Measurements from ENCODE around the gene WDR7.

Gene WDR7

DNA sequence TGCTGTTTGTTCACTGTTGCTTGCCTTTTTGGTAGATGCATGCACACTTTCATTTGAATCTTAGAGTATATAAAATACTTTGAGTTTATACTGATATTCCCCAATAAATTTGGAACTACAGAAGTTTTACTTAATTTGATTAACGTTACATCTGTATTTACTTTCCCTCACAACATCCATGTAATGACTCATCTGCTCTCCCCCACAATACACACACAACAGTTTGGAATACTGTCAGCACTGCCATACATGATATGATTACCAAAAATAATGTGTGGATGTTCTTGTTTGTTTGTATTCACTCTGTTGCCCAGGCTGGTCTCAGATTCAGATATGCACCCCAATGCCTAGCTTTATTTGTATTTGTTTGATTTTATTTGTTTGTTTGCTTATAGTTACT is 144.2 kb downstream of the WDR7 start:
- Histone ChIP-seq H3K9ac (ENCODE audit: low read length) (no peak overlapping the region), H2BK5ac (ENCODE audit: low read length) (no peak overlapping the region), H2AK5ac (ENCODE audit: low read length) (no peak overlapping the region), H3K27ac (ENCODE audit: low read depth, low read length) (no peak overlapping the region), H3K27me3 (ENCODE audit: insufficient read depth, low read length, poor library complexity) (no peaks in the 10 kb centered on the region), H3K18ac (ENCODE audit: low read length) (no peak overlapping the region), H3K23ac (ENCODE audit: low read length) (no peak overlapping the region), H4K8ac (ENCODE audit: low read depth, low read length) (no peak overlapping the region), H3K4ac (ENCODE audit: low read depth, low read length) (no peak overlapping the region), H3K56ac (ENCODE audit: low read length) (no peak overlapping the region), H4K5ac (ENCODE audit: low read length) (no peak overlapping the region), H2BK15ac (replicated peaks; ENCODE audit: low read depth) (no peak overlapping the region), H3K4me3 (ENCODE audit: low read length) (no peak overlapping the region), H3K4me1 (ENCODE audit: control insufficient read depth, low read depth, low read length) (no peaks in the 10 kb centered on the region), H3K79me2 (ENCODE audit: control insufficient read depth, insufficient read depth, low read length) (no peaks in the 10 kb centered on the region), H2BK120ac (ENCODE audit: low read depth, low read length) (no peak overlapping the region), H3K36me3 (ENCODE audit: control insufficient read depth, insufficient read depth, low read length) (no peaks in the 10 kb centered on the region), H3K79me1 (ENCODE audit: low read length) (no peaks in the 10 kb centered on the region), H3K4me2 (ENCODE audit: low read length) (no peak overlapping the region)
- WGBS (ENCODE audit: extremely low coverage, insufficient coverage, low lambda C conversion rate), result no CpG with 5 or more reads among the region's 1 CpG
- DNase-seq, result no peak

DNA sequence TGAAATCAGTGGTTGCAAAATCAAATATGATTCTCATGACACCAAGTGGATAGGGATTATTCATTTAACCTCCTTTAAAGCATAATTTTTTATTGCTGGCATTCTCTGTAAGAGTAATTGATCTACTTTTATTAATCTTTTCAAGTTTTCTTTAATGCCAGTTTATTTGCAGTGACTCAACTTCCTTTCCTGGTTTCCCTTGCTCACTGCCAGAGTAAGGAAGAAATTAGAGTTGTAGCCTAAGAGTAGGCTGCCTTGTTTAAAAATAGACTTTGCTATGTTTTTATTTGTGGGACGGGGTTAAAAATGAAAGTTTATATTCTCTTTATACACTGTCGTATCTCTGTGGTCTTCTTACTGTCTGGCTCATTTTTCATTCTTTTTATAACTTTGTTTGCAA is 148.6 kb downstream of the WDR7 start:
- no CpG with 5 or more reads among the region's 2 CpGs for WGBS (ENCODE audit: extremely low coverage, insufficient coverage, low lambda C conversion rate)
- Histone ChIP-seq H3K36me3 (ENCODE audit: control insufficient read depth, insufficient read depth, low read length) (no peaks in the 10 kb centered on the region), H3K56ac (ENCODE audit: low read length) (no peak overlapping the region), H3K27ac (ENCODE audit: low read depth, low read length) (no peak overlapping the region), H3K18ac (ENCODE audit: low read length) (no peak overlapping the region), H3K4ac (ENCODE audit: low read depth, low read length) (no peak overlapping the region), H3K4me3 (ENCODE audit: low read length) (no peak overlapping the region), H2BK120ac (ENCODE audit: low read depth, low read length) (no peak overlapping the region), H3K27me3 (ENCODE audit: insufficient read depth, low read length, poor library complexity) (no peaks in the 10 kb centered on the region), H2BK15ac (replicated peaks; ENCODE audit: low read depth) (no peak overlapping the region), H2AK5ac (ENCODE audit: low read length) (no peak overlapping the region), H2BK5ac (ENCODE audit: low read length) (no peak overlapping the region), H3K79me2 (ENCODE audit: control insufficient read depth, insufficient read depth, low read length) (no peaks in the 10 kb centered on the region), H3K4me2 (ENCODE audit: low read length) (no peak overlapping the region), H4K5ac (ENCODE audit: low read length) (no peak overlapping the region), H3K4me1 (ENCODE audit: control insufficient read depth, low read depth, low read length) (no peaks in the 10 kb centered on the region), H3K23ac (ENCODE audit: low read length) (no peak overlapping the region), H3K79me1 (ENCODE audit: low read length) (no peaks in the 10 kb centered on the region), H3K9ac (ENCODE audit: low read length) (no peak overlapping the region), H4K8ac (ENCODE audit: low read depth, low read length) (no peak overlapping the region)
- DNase-seq, result no peak

DNA sequence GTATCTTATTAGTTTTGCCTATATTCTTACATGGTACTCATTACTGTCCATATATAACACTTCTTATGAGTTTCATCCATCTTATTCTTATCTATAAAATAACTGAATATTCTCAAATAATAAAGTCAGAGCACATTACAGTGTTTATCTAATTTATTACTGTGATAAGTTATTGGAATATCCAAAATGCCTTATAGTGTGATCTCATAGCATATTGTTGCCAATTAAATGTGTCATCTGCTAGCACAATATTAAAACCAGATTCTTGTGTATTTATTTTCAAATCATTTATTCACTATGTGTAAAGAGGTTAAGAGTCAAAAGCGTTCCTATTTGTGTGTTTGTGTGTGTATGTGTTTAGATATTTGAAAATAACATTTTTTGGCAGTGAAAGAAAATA is 151.9 kb downstream of the WDR7 start:
- DNase-seq, result no peak
- H4K5ac ChIP-seq (ENCODE audit: low read length), result no peak overlapping the region
- H3K36me3 ChIP-seq (ENCODE audit: control insufficient read depth, insufficient read depth, low read length), result no peaks in the 10 kb centered on the region
- H3K4me3 ChIP-seq (ENCODE audit: low read length), result no peak overlapping the region
- H3K9ac ChIP-seq (ENCODE audit: low read length), result no peak overlapping the region
- H2BK120ac ChIP-seq (ENCODE audit: low read depth, low read length), result no peak overlapping the region
- H2AK5ac ChIP-seq (ENCODE audit: low read length), result no peak overlapping the region
- H3K23ac ChIP-seq (ENCODE audit: low read length), result no peak overlapping the region
- no peak overlapping the region for H3K18ac ChIP-seq (ENCODE audit: low read length)
- H3K27ac ChIP-seq (ENCODE audit: low read depth, low read length), result no peak overlapping the region
- no peak overlapping the region for H4K8ac ChIP-seq (ENCODE audit: low read depth, low read length)
- WGBS (ENCODE audit: extremely low coverage, insufficient coverage, low lambda C conversion rate), result 100% methylated on average over 1 of the region's 1 CpG
- H3K27me3 ChIP-seq (ENCODE audit: insufficient read depth, low read length, poor library complexity), result no peaks in the 10 kb centered on the region
- no peaks in the 10 kb centered on the region for H3K4me1 ChIP-seq (ENCODE audit: control insufficient read depth, low read depth, low read length)
- no peaks in the 10 kb centered on the region for H3K79me2 ChIP-seq (ENCODE audit: control insufficient read depth, insufficient read depth, low read length)
- no peak overlapping the region for H3K4me2 ChIP-seq (ENCODE audit: low read length)
- H2BK5ac ChIP-seq (ENCODE audit: low read length), result no peak overlapping the region
- H3K56ac ChIP-seq (ENCODE audit: low read length), result no peak overlapping the region
- H2BK15ac ChIP-seq (replicated peaks; ENCODE audit: low read depth), result no peak overlapping the region
- no peaks in the 10 kb centered on the region for H3K79me1 ChIP-seq (ENCODE audit: low read length)
- no peak overlapping the region for H3K4ac ChIP-seq (ENCODE audit: low read depth, low read length)

DNA sequence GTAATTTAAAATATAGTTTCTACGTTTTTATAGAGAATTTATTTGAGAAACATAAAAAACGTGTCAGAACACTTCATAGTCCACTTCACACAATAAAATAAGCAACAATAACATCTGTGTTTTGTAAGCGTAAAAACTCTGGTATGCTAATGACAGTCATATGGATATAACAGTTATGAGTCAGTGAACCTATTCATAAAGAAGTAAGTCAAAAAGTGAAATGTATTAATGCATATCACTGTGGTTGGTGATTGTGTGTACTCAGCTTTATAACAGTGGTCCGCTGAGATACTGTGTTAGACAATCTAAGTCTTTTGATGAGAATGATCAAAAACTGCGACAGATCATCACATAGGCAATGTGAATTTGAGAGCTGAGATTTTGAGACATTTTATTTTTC is 153.2 kb downstream of the WDR7 start:
- H4K8ac ChIP-seq (ENCODE audit: low read depth, low read length), result no peak overlapping the region
- no CpG with 5 or more reads among the region's 5 CpGs for WGBS (ENCODE audit: extremely low coverage, insufficient coverage, low lambda C conversion rate)
- H3K79me2 ChIP-seq (ENCODE audit: control insufficient read depth, insufficient read depth, low read length), result no peaks in the 10 kb centered on the region

DNA sequence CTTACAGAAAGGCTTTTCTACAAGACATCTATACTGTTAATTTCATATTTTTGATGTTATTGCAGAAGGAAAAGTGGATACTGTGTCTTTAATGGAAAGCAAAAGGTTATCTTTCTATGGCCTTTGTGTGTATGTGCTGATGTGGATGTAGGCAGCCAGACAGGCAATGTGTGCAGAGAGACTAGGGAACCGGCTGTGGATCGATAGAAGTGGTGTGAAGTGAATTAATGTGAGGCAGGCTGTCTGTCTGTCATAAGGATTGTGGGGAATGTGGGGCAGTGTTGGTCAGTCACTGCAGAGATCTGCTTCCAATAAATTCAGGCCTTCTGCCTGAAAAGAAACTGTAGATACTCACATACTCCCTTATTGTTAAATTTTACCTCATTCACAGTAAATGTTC is 156.7 kb downstream of the WDR7 start:
- no CpG with 5 or more reads among the region's 2 CpGs for WGBS (ENCODE audit: extremely low coverage, insufficient coverage, low lambda C conversion rate)
- no peak for DNase-seq
- Histone ChIP-seq H3K27ac (ENCODE audit: low read depth, low read length) (no peak overlapping the region), H3K4me1 (ENCODE audit: control insufficient read depth, low read depth, low read length) (no peaks in the 10 kb centered on the region), H3K4me2 (ENCODE audit: low read length) (no peak overlapping the region), H3K4ac (ENCODE audit: low read depth, low read length) (no peak overlapping the region), H3K9ac (ENCODE audit: low read length) (no peak overlapping the region), H3K27me3 (ENCODE audit: insufficient read depth, low read length, poor library complexity) (no peaks in the 10 kb centered on the region), H3K18ac (ENCODE audit: low read length) (no peak overlapping the region), H4K8ac (ENCODE audit: low read depth, low read length) (no peak overlapping the region), H2BK15ac (replicated peaks; ENCODE audit: low read depth) (no peak overlapping the region), H3K79me2 (ENCODE audit: control insufficient read depth, insufficient read depth, low read length) (no peaks in the 10 kb centered on the region), H3K36me3 (ENCODE audit: control insufficient read depth, insufficient read depth, low read length) (no peaks in the 10 kb centered on the region), H3K56ac (ENCODE audit: low read length) (no peak overlapping the region), H3K79me1 (ENCODE audit: low read length) (no peaks in the 10 kb centered on the region), H3K23ac (ENCODE audit: low read length) (no peak overlapping the region), H3K4me3 (ENCODE audit: low read length) (no peak overlapping the region), H2AK5ac (ENCODE audit: low read length) (no peak overlapping the region), H2BK5ac (ENCODE audit: low read length) (no peak overlapping the region), H2BK120ac (ENCODE audit: low read depth, low read length) (no peak overlapping the region), H4K5ac (ENCODE audit: low read length) (no peak overlapping the region)

More for the DNA sequence above, 153.2 kb downstream of the WDR7 start:
- no peak overlapping the region for H2BK15ac ChIP-seq (replicated peaks; ENCODE audit: low read depth)
- H3K4me2 ChIP-seq (ENCODE audit: low read length), result no peak overlapping the region
- H3K27ac ChIP-seq (ENCODE audit: low read depth, low read length), result no peak overlapping the region
- H3K4ac ChIP-seq (ENCODE audit: low read depth, low read length), result no peak overlapping the region
- no peak overlapping the region for H2BK120ac ChIP-seq (ENCODE audit: low read depth, low read length)
- no peak overlapping the region for H2BK5ac ChIP-seq (ENCODE audit: low read length)
- no peak overlapping the region for H3K56ac ChIP-seq (ENCODE audit: low read length)
- no peak overlapping the region for H2AK5ac ChIP-seq (ENCODE audit: low read length)
- H3K79me1 ChIP-seq (ENCODE audit: low read length), result no peaks in the 10 kb centered on the region
- no peak overlapping the region for H3K9ac ChIP-seq (ENCODE audit: low read length)
- H3K18ac ChIP-seq (ENCODE audit: low read length), result no peak overlapping the region
- H3K4me3 ChIP-seq (ENCODE audit: low read length), result no peak overlapping the region
- DNase-seq, result no peak
- H3K27me3 ChIP-seq (ENCODE audit: insufficient read depth, low read length, poor library complexity), result no peaks in the 10 kb centered on the region
- H3K23ac ChIP-seq (ENCODE audit: low read length), result no peak overlapping the region
- no peaks in the 10 kb centered on the region for H3K4me1 ChIP-seq (ENCODE audit: control insufficient read depth, low read depth, low read length)
- H3K36me3 ChIP-seq (ENCODE audit: control insufficient read depth, insufficient read depth, low read length), result no peaks in the 10 kb centered on the region
- no peak overlapping the region for H4K5ac ChIP-seq (ENCODE audit: low read length)

DNA sequence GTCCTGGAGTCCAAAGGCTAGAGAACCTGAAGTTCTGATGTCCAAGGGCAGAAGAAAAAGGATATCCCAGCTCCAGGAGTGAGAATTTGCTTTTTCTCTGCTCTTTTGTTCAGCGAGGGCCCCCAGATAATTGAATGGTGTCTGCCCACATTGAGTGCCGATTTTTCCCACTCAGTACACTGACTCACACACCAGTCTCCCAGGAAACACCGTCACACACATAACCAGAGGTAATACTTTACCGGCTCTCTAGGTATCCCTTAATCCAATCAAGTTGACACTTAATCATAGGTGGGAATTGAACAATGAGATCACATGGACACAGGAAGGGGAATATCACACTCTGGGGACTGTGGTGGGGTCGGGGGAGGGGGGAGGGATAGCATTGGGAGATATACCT is 161.5 kb downstream of the WDR7 start:
- Histone ChIP-seq H4K5ac (ENCODE audit: low read length) (no peak overlapping the region), H2BK15ac (replicated peaks; ENCODE audit: low read depth) (no peak overlapping the region), H3K23ac (ENCODE audit: low read length) (no peak overlapping the region), H3K4me3 (ENCODE audit: low read length) (no peak overlapping the region), H3K36me3 (ENCODE audit: control insufficient read depth, insufficient read depth, low read length) (no peaks in the 10 kb centered on the region), H2BK120ac (ENCODE audit: low read depth, low read length) (no peak overlapping the region), H3K18ac (ENCODE audit: low read length) (no peak overlapping the region), H3K56ac (ENCODE audit: low read length) (no peak overlapping the region), H3K79me1 (ENCODE audit: low read length) (no peaks in the 10 kb centered on the region), H2AK5ac (ENCODE audit: low read length) (no peak overlapping the region), H3K79me2 (ENCODE audit: control insufficient read depth, insufficient read depth, low read length) (no peaks in the 10 kb centered on the region), H3K27me3 (ENCODE audit: insufficient read depth, low read length, poor library complexity) (no peaks in the 10 kb centered on the region), H3K27ac (ENCODE audit: low read depth, low read length) (no peak overlapping the region), H4K8ac (ENCODE audit: low read depth, low read length) (no peak overlapping the region), H3K4me1 (ENCODE audit: control insufficient read depth, low read depth, low read length) (no peaks in the 10 kb centered on the region), H3K9ac (ENCODE audit: low read length) (no peak overlapping the region), H3K4ac (ENCODE audit: low read depth, low read length) (no peak overlapping the region), H3K4me2 (ENCODE audit: low read length) (no peak overlapping the region), H2BK5ac (ENCODE audit: low read length) (no peak overlapping the region)
- no CpG with 5 or more reads among the region's 5 CpGs for WGBS (ENCODE audit: extremely low coverage, insufficient coverage, low lambda C conversion rate)
- peak; percentile 62 for DNase-seq

All from mesendoderm (in vitro differentiated cells).